Endothelial cell (in vitro differentiated cells): Measurements from ENCODE around the gene LARGE1. TPM values are rescaled to one million over a fixed set of nuclear protein-coding genes. Genes with fewer than 3 reads are reported as not detected.

Experiments used
- DNase-seq: peaks from one replicate; pipeline ENCODE4 v3.0.0; 2021; ENCODE audit warnings: low spot score
- H3K27ac Mint-ChIP-seq: one replicate; pipeline ENCODE4 v1.8.0; 2021; ENCODE audit warnings: mixed read lengths, inconsistent platforms; ENCODE audit not compliant: unreplicated experiment
- H3K27me3 Mint-ChIP-seq: one replicate; pipeline ENCODE4 v1.8.0; 2021; ENCODE audit warnings: mild to moderate bottlenecking, moderate library complexity, mixed read lengths, inconsistent platforms; ENCODE audit not compliant: unreplicated experiment
- H3K36me3 Mint-ChIP-seq: one replicate; pipeline ENCODE4 v1.8.0; 2021; ENCODE audit warnings: mild to moderate bottlenecking, low read depth, mixed read lengths, inconsistent platforms; ENCODE audit not compliant: unreplicated experiment
- H3K4me1 Mint-ChIP-seq: one replicate; pipeline ENCODE4 v1.8.0; 2021; ENCODE audit warnings: mild to moderate bottlenecking, mixed read lengths, inconsistent platforms; ENCODE audit not compliant: unreplicated experiment
- H3K4me3 Mint-ChIP-seq: one replicate; pipeline ENCODE4 v1.8.0; 2021; ENCODE audit warnings: mild to moderate bottlenecking, mixed read lengths, inconsistent platforms; ENCODE audit not compliant: unreplicated experiment
- H3K9me3 Mint-ChIP-seq: one replicate; pipeline ENCODE4 v1.8.0; 2021; ENCODE audit warnings: mixed read lengths, inconsistent platforms; ENCODE audit not compliant: unreplicated experiment
- CTCF ChIP-seq: fragments of 200-600 bp; sonication (generic); IDR thresholded peaks from one replicate; pipeline ENCODE4 v1.5.0; 2021; ENCODE audit warnings: antibody characterized with exemption; ENCODE audit not compliant: unreplicated experiment
- total RNA-seq: library from RNA; stranded (reverse); fragmentation: NEBNext Ultra II Directional; extraction: Animal tissue kit (Norgen Biotek cat#: 25700); gene quantifications from one replicate; pipeline ENCODE4 v1.2.1, GENCODE V29; 2021; ENCODE audit not compliant: unreplicated experiment

LARGE1 gene
- total RNA-seq, 1 donor from 2014 or later, result 25.4 TPM

- peaks cover 12% of the 10 kb centered on the region for H3K4me1 Mint-ChIP-seq
- H3K27ac Mint-ChIP-seq, result no peak overlapping the region
- no peaks in the 10 kb centered on the region for H3K9me3 Mint-ChIP-seq
- TF ChIP-seq CTCF, result no peak
- H3K4me3 Mint-ChIP-seq, result no peak overlapping the region
- no peaks in the 10 kb centered on the region for H3K36me3 Mint-ChIP-seq
- DNase-seq, result no peak
- H3K27me3 Mint-ChIP-seq, result no peaks in the 10 kb centered on the region
Observed at GRCh38 chr22:33902073-33902472, 18.2 kb downstream of the LARGE1 start.

GRCh38 chr22:33898121-33898520, 22.2 kb downstream of the LARGE1 start:
- Mint-ChIP-seq H3K4me1 (peaks cover 18% of the 10 kb centered on the region), H3K4me3 (no peak overlapping the region), H3K27me3 (peaks cover 4% of the 10 kb centered on the region), H3K36me3 (no peaks in the 10 kb centered on the region), H3K27ac (no peak overlapping the region), H3K9me3 (no peaks in the 10 kb centered on the region)
- TF ChIP-seq CTCF, result no peak
- DNase-seq, result no peak

GRCh38 chr22:33897448-33897835, 22.8 kb downstream of the LARGE1 start:
- H3K9me3 Mint-ChIP-seq, result no peaks in the 10 kb centered on the region
- TF ChIP-seq CTCF, result no peak
- H3K27ac Mint-ChIP-seq, result no peak overlapping the region
- no peaks in the 10 kb centered on the region for H3K36me3 Mint-ChIP-seq
- H3K27me3 Mint-ChIP-seq, result peaks cover 4% of the 10 kb centered on the region
- DNase-seq, result no peak
- peaks cover 18% of the 10 kb centered on the region for H3K4me1 Mint-ChIP-seq
- no peak overlapping the region for H3K4me3 Mint-ChIP-seq

- Mint-ChIP-seq H3K9me3 (no peaks in the 10 kb centered on the region), H3K4me1 (peaks cover 18% of the 10 kb centered on the region), H3K36me3 (no peaks in the 10 kb centered on the region), H3K27ac (no peak overlapping the region), H3K27me3 (peaks cover 4% of the 10 kb centered on the region), H3K4me3 (no peak overlapping the region)
- no peak for TF ChIP-seq CTCF
- DNase-seq, result no peak
Observed at GRCh38 chr22:33896575-33897447, 23.5 kb downstream of the LARGE1 start.

- no peak overlapping the region for H3K4me3 Mint-ChIP-seq
Observed at GRCh38 chr22:33896154-33896553, 24.1 kb downstream of the LARGE1 start.

More at GRCh38 chr22:33896154-33896553, 24.1 kb downstream of the LARGE1 start:
- DNase-seq, result no peak
- Mint-ChIP-seq H3K9me3 (no peaks in the 10 kb centered on the region), H3K4me1 (peaks cover 18% of the 10 kb centered on the region), H3K27me3 (peaks cover 4% of the 10 kb centered on the region), H3K36me3 (no peaks in the 10 kb centered on the region), H3K27ac (no peak overlapping the region)
- TF ChIP-seq CTCF, result no peak
